Peyer's patch (tissue), 4 donors: ENCODE results near the gene EIF3J.

ENCODE experiments used
- POLR2A ChIP-seq, 2 donors: fragments of 450-650 bp; IDR thresholded peaks; one replicate each; pipeline ENCODE4 v1.5.1; 2017; ENCODE audit warnings: antibody characterized with exemption in 2 of 2, mild to moderate bottlenecking in 2 of 2, moderate library complexity in 2 of 2
- TF ChIP-seq, protein P1 (sequence below), 6 experiments: fragments of 450-650 bp in 4 of 6; fragments of 200-600 bp in 2 of 6; sonication (generic) in 1 of 6; IDR thresholded peaks; one replicate each; pipeline ENCODE4 v1.5.1; 2017 to 2019; ENCODE audit warnings: antibody characterized with exemption in 6 of 6, mild to moderate bottlenecking in 3 of 6, moderate library complexity in 1 of 6

DNA sequence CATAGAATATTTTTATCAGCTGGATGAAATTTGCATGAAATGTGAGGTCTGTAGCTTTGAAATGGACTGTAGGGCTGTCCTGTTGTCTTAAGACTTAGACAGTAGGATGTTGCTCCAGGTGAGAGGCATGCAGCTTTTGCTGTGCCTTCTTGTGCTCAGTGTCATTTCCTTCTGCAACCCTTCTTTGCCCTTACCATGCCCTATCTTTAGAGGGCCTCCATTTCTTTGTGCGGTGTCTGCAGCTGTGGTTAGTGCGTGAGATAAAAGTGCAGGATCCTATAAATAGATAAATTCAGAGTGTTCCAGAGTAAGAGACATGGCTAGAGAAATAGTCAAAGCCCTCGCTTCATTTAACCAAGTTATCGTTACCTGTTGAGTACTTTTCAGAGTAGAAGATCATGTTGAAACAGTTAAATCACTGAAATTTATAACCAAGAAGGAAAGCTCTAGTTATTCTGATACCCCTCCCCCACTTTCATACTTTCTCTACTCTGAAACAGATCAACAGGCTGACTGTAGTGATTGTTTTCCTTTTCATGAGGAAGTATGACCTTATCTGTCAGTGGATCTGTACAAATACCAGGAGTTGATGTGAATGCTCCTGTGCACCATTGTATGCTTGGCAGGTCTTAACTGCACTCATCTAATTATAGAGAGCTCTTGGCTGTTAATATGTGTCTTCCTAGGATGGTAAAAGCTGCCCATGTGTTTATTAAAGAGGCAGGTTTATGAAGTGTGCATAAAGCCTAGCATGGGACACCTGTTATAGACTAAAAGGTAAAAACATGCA is 18.2 kb downstream of the EIF3J start:
- TF ChIP-seq, protein P1, sequence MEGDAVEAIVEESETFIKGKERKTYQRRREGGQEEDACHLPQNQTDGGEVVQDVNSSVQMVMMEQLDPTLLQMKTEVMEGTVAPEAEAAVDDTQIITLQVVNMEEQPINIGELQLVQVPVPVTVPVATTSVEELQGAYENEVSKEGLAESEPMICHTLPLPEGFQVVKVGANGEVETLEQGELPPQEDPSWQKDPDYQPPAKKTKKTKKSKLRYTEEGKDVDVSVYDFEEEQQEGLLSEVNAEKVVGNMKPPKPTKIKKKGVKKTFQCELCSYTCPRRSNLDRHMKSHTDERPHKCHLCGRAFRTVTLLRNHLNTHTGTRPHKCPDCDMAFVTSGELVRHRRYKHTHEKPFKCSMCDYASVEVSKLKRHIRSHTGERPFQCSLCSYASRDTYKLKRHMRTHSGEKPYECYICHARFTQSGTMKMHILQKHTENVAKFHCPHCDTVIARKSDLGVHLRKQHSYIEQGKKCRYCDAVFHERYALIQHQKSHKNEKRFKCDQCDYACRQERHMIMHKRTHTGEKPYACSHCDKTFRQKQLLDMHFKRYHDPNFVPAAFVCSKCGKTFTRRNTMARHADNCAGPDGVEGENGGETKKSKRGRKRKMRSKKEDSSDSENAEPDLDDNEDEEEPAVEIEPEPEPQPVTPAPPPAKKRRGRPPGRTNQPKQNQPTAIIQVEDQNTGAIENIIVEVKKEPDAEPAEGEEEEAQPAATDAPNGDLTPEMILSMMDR (IDR thresholded peaks at IDR 0.05): no peak
- no peak for TF ChIP-seq POLR2A (IDR thresholded peaks at IDR 0.05)
